Astrocyte of the cerebellum (primary cell): ENCODE data around the gene MYCL.

ENCODE experiments used
- DNase-seq: peaks from one replicate; pipeline ENCODE4 v3.0.0-alpha.2; 2011; ENCODE audit warnings: low read depth
- H3K4me3 ChIP-seq: 2 replicates; pipeline ENCODE4 v1.5.1; 2011; ENCODE audit warnings: mild to moderate bottlenecking, low read depth, low read length, moderate library complexity
- CTCF ChIP-seq: IDR thresholded peaks from 2 replicates; pipeline ENCODE4 v1.5.1; 2012; ENCODE audit warnings: low read length, low read depth, moderate library complexity, mild to moderate bottlenecking; ENCODE audit errors: missing control alignments
- in situ Hi-C: cut with HindIII; loops from 2 replicates; pipeline ENCODE4 v1.10.0; 2017; ENCODE audit warnings: low sequenced_read_pairs

MYCL gene

GRCh38 chr1:39898648-39899603 is 2.8 kb downstream of the MYCL start:
- no peak overlapping the region for H3K4me3 ChIP-seq
- in situ Hi-C loops = loop anchor here (5.0 kb wide), 1 partner anchor 97 kb away; no protein-coding TSS in a partner anchor
- DNase-seq = peak; percentile 23
- TF ChIP-seq CTCF = no peak

GRCh38 chr1:39898191-39898590 is 3.5 kb downstream of the MYCL start:
- TF ChIP-seq CTCF = no peak

GRCh38 chr1:39896909-39897685 is 4.6 kb downstream of the MYCL start:
- no peak overlapping the region for H3K4me3 ChIP-seq
- in situ Hi-C loops = loop anchor here (5.0 kb wide), 1 partner anchor 95 kb away; no protein-coding TSS in a partner anchor
- TF ChIP-seq CTCF = no peak
- DNase-seq = peak; percentile 39

More at GRCh38 chr1:39898191-39898590, 3.5 kb downstream of the MYCL start:
- in situ Hi-C loops = loop anchor here (5.0 kb wide), 1 partner anchor 96 kb away; no protein-coding TSS in a partner anchor
- no peak for DNase-seq
- no peak overlapping the region for H3K4me3 ChIP-seq

GRCh38 chr1:39895731-39896480 is 5.8 kb downstream of the MYCL start:
- H3K4me3 ChIP-seq = no peak overlapping the region
- no peak for TF ChIP-seq CTCF
- DNase-seq = no peak
- in situ Hi-C loops = loop anchor here (5.0 kb wide), 1 partner anchor 94 kb away; no protein-coding TSS in a partner anchor

- no peak for TF ChIP-seq CTCF
- no peak overlapping the region for H3K4me3 ChIP-seq
- in situ Hi-C loops = loop anchor here (5.0 kb wide), 1 partner anchor 93 kb away; no protein-coding TSS in a partner anchor
- DNase-seq = no peak
Measured at GRCh38 chr1:39894884-39895495, 6.7 kb downstream of the MYCL start.
